Measurements from ENCODE around the gene CNPPD1.

GRCh38 chr2:219218732-219219701 lies 42.3 kb upstream of the CNPPD1 start, which contains the start of gene ABCB6:
- TF ChIP-seq CTCF (IDR thresholded peaks at IDR 0.05; ENCODE audit: insufficient read depth, low read length) = no peak
- no peak for TF ChIP-seq POLR2AphosphoS5 (IDR thresholded peaks at IDR 0.05; ENCODE audit: low read depth)

Data from HL-60 (cell line).